GM23338 (cell line): ENCODE measurements around the gene TMEM138.
"Not testable (repeated sequence)": the region's sequence is repeated elsewhere in the genome, so short reads cannot be mapped to it uniquely, and the experiment has no call there.

Experiments used
- CREB1 ChIP-seq: fragments of 250-450 bp; sonication (Bioruptor Pico); IDR thresholded peaks from 2 replicates; pipeline ENCODE4 v1.5.0; 2020; ENCODE audit warnings: low read depth, mild to moderate bottlenecking, moderate library complexity
- EZH2 ChIP-seq: fragments of 200-600 bp; sonication (generic); IDR thresholded peaks from one replicate; pipeline ENCODE4 v1.8.0; 2017; ENCODE audit warnings: antibody characterized with exemption, mild to moderate bottlenecking, low read depth; ENCODE audit not compliant: unreplicated experiment
- EZH2phosphoT487 ChIP-seq: fragments of 200-600 bp; sonication (generic); IDR thresholded peaks from one replicate; pipeline ENCODE4 v1.8.1; 2018; ENCODE audit warnings: antibody characterized with exemption; ENCODE audit not compliant: unreplicated experiment
- JUNB ChIP-seq: IDR thresholded peaks from one replicate; pipeline ENCODE4 v1.6.1; 2016; ENCODE audit warnings: antibody characterized with exemption; ENCODE audit not compliant: unreplicated experiment
- POLR2AphosphoS5 ChIP-seq: IDR thresholded peaks from 2 replicates; pipeline ENCODE4 v1.6.1; 2016; ENCODE audit warnings: antibody characterized with exemption, low read depth
- STAT1 ChIP-seq: IDR thresholded peaks from one replicate; pipeline ENCODE4 v1.6.1; 2016; ENCODE audit warnings: antibody characterized with exemption; ENCODE audit not compliant: unreplicated experiment
- ZNF114 ChIP-seq: fragments of 250-450 bp; sonication (Bioruptor Pico); IDR thresholded peaks from 2 replicates; pipeline ENCODE4 v1.5.0; 2020; ENCODE audit warnings: mild to moderate bottlenecking, moderate library complexity
- TF ChIP-seq, protein P1 (sequence below), 2 experiments: fragments of 200-600 bp in 1 of 2; sonication (generic) in 1 of 2; conservative IDR thresholded peaks; 2 replicates each; pipeline versions ENCODE4 v1.5.1 to v1.6.1; 2016 to 2017; ENCODE audit warnings: antibody characterized with exemption in 2 of 2, low read depth in 2 of 2, mild to moderate bottlenecking in 2 of 2, moderate library complexity in 1 of 2
- TF ChIP-seq, protein P2 (sequence below): fragments of 250-450 bp; sonication (Bioruptor Pico); IDR thresholded peaks from 2 replicates; pipeline ENCODE4 v1.5.0; 2020; ENCODE audit warnings: mild to moderate bottlenecking, moderate library complexity
- TF ChIP-seq, protein P3 (sequence below): IDR thresholded peaks from one replicate; pipeline ENCODE4 v1.6.1; 2018; ENCODE audit warnings: antibody characterized with exemption; ENCODE audit not compliant: unreplicated experiment
- TF ChIP-seq, protein P4 (sequence below): IDR thresholded peaks from 2 replicates; pipeline ENCODE4 v1.6.1; 2016; ENCODE audit warnings: antibody characterized with exemption

DNA sequence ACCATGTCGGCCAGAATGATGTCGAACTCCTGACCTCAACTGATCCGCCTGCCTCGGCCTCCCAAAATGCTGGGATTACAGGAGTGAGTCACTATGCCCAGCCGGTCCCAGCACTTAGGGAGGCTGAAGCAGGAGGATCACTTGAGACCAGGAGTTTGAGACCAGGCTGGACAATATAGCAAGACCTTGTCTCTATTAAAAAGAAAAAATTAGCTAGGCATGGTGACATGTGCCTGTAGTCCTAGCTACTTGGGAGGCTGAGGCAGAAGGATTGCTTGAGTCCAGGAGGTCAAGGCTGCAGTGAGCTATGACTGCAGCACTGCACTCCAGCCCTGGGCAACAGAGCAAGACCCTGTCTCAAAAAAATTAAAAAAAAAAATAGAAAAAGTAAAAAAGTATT is 21.7 kb downstream of the TMEM138 start:
- not testable (repeated sequence) for TF ChIP-seq POLR2AphosphoS5; CREB1 (CRISPR knock-in tag); EZH2; EZH2phosphoT487; JUNB; STAT1; ZNF114
- TF ChIP-seq, protein P1, sequence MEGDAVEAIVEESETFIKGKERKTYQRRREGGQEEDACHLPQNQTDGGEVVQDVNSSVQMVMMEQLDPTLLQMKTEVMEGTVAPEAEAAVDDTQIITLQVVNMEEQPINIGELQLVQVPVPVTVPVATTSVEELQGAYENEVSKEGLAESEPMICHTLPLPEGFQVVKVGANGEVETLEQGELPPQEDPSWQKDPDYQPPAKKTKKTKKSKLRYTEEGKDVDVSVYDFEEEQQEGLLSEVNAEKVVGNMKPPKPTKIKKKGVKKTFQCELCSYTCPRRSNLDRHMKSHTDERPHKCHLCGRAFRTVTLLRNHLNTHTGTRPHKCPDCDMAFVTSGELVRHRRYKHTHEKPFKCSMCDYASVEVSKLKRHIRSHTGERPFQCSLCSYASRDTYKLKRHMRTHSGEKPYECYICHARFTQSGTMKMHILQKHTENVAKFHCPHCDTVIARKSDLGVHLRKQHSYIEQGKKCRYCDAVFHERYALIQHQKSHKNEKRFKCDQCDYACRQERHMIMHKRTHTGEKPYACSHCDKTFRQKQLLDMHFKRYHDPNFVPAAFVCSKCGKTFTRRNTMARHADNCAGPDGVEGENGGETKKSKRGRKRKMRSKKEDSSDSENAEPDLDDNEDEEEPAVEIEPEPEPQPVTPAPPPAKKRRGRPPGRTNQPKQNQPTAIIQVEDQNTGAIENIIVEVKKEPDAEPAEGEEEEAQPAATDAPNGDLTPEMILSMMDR (conservative IDR thresholded peaks at IDR 0.05; ENCODE audit: low read depth in 2 of 2), result not testable (repeated sequence)
- TF ChIP-seq, protein P2, sequence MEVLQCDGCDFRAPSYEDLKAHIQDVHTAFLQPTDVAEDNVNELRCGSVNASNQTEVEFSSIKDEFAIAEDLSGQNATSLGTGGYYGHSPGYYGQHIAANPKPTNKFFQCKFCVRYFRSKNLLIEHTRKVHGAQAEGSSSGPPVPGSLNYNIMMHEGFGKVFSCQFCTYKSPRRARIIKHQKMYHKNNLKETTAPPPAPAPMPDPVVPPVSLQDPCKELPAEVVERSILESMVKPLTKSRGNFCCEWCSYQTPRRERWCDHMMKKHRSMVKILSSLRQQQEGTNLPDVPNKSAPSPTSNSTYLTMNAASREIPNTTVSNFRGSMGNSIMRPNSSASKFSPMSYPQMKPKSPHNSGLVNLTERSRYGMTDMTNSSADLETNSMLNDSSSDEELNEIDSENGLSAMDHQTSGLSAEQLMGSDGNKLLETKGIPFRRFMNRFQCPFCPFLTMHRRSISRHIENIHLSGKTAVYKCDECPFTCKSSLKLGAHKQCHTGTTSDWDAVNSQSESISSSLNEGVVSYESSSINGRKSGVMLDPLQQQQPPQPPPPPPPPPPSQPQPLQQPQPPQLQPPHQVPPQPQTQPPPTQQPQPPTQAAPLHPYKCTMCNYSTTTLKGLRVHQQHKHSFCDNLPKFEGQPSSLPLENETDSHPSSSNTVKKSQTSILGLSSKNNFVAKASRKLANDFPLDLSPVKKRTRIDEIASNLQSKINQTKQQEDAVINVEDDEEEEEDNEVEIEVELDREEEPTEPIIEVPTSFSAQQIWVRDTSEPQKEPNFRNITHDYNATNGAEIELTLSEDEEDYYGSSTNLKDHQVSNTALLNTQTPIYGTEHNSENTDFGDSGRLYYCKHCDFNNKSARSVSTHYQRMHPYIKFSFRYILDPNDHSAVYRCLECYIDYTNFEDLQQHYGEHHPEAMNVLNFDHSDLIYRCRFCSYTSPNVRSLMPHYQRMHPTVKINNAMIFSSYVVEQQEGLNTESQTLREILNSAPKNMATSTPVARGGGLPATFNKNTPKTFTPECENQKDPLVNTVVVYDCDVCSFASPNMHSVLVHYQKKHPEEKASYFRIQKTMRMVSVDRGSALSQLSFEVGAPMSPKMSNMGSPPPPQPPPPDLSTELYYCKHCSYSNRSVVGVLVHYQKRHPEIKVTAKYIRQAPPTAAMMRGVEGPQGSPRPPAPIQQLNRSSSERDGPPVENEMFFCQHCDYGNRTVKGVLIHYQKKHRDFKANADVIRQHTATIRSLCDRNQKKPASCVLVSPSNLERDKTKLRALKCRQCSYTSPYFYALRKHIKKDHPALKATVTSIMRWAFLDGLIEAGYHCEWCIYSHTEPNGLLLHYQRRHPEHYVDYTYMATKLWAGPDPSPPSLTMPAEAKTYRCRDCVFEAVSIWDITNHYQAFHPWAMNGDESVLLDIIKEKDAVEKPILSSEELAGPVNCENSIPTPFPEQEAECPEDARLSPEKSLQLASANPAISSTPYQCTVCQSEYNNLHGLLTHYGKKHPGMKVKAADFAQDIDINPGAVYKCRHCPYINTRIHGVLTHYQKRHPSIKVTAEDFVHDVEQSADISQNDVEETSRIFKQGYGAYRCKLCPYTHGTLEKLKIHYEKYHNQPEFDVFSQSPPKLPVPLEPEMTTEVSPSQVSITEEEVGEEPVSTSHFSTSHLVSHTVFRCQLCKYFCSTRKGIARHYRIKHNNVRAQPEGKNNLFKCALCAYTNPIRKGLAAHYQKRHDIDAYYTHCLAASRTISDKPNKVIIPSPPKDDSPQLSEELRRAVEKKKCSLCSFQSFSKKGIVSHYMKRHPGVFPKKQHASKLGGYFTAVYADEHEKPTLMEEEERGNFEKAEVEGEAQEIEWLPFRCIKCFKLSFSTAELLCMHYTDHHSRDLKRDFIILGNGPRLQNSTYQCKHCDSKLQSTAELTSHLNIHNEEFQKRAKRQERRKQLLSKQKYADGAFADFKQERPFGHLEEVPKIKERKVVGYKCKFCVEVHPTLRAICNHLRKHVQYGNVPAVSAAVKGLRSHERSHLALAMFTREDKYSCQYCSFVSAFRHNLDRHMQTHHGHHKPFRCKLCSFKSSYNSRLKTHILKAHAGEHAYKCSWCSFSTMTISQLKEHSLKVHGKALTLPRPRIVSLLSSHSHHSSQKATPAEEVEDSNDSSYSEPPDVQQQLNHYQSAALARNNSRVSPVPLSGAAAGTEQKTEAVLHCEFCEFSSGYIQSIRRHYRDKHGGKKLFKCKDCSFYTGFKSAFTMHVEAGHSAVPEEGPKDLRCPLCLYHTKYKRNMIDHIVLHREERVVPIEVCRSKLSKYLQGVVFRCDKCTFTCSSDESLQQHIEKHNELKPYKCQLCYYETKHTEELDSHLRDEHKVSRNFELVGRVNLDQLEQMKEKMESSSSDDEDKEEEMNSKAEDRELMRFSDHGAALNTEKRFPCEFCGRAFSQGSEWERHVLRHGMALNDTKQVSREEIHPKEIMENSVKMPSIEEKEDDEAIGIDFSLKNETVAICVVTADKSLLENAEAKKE (CRISPR knock-in tag), result not testable (repeated sequence)
- TF ChIP-seq, protein P3, sequence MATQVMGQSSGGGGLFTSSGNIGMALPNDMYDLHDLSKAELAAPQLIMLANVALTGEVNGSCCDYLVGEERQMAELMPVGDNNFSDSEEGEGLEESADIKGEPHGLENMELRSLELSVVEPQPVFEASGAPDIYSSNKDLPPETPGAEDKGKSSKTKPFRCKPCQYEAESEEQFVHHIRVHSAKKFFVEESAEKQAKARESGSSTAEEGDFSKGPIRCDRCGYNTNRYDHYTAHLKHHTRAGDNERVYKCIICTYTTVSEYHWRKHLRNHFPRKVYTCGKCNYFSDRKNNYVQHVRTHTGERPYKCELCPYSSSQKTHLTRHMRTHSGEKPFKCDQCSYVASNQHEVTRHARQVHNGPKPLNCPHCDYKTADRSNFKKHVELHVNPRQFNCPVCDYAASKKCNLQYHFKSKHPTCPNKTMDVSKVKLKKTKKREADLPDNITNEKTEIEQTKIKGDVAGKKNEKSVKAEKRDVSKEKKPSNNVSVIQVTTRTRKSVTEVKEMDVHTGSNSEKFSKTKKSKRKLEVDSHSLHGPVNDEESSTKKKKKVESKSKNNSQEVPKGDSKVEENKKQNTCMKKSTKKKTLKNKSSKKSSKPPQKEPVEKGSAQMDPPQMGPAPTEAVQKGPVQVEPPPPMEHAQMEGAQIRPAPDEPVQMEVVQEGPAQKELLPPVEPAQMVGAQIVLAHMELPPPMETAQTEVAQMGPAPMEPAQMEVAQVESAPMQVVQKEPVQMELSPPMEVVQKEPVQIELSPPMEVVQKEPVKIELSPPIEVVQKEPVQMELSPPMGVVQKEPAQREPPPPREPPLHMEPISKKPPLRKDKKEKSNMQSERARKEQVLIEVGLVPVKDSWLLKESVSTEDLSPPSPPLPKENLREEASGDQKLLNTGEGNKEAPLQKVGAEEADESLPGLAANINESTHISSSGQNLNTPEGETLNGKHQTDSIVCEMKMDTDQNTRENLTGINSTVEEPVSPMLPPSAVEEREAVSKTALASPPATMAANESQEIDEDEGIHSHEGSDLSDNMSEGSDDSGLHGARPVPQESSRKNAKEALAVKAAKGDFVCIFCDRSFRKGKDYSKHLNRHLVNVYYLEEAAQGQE, result not testable (repeated sequence)
- TF ChIP-seq, protein P4, sequence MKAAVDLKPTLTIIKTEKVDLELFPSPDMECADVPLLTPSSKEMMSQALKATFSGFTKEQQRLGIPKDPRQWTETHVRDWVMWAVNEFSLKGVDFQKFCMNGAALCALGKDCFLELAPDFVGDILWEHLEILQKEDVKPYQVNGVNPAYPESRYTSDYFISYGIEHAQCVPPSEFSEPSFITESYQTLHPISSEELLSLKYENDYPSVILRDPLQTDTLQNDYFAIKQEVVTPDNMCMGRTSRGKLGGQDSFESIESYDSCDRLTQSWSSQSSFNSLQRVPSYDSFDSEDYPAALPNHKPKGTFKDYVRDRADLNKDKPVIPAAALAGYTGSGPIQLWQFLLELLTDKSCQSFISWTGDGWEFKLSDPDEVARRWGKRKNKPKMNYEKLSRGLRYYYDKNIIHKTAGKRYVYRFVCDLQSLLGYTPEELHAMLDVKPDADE, result not testable (repeated sequence)
